DOHH2 (cell line): ENCODE results near the gene PRKN.

Source experiments
- EZH2phosphoT487 ChIP-seq: fragments of 200-600 bp; sonication (generic); IDR thresholded peaks from 2 replicates; pipeline ENCODE4 v1.6.1; 2017; ENCODE audit warnings: borderline replicate concordance, mild to moderate bottlenecking, antibody characterized with exemption, low read length, moderate library complexity, mixed read lengths
- TF ChIP-seq, protein P1 (sequence below): fragments of 200-600 bp; sonication (generic); IDR thresholded peaks from one replicate; pipeline ENCODE4 v1.5.1; 2014; ENCODE audit warnings: antibody characterized with exemption, mild to moderate bottlenecking, low read depth, low read length; ENCODE audit not compliant: poor library complexity, severe bottlenecking

DNA sequence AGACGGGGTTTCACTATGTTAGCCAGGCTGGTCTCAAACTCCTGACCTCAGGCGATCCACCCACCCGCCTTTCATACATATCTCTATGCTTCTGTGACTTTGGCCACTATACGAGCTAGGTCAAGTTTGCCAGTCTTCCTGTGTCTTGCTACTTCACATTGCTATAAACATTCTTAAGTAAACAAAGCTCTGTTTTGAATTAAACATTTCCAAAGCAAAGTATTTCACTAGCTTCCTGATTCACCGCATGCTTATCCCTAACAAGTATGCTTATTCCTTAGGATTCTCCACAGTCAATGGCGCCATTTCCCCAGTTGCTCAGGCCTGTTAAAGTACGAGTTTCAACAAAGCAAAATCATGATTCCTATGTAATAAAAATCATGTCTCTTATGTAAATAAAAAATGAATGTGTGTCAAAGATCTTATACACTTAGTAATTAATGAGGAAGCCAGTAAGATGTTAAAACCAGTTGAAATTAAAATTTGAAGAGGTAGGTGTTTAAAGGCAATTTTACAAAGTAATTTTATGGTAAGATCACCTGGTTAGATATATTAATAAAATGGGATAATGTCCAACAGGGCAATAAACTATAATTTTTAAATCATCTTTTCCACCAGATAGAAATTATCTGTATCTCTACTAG is 88.5 kb downstream of the PRKN start:
- TF ChIP-seq, protein P1, sequence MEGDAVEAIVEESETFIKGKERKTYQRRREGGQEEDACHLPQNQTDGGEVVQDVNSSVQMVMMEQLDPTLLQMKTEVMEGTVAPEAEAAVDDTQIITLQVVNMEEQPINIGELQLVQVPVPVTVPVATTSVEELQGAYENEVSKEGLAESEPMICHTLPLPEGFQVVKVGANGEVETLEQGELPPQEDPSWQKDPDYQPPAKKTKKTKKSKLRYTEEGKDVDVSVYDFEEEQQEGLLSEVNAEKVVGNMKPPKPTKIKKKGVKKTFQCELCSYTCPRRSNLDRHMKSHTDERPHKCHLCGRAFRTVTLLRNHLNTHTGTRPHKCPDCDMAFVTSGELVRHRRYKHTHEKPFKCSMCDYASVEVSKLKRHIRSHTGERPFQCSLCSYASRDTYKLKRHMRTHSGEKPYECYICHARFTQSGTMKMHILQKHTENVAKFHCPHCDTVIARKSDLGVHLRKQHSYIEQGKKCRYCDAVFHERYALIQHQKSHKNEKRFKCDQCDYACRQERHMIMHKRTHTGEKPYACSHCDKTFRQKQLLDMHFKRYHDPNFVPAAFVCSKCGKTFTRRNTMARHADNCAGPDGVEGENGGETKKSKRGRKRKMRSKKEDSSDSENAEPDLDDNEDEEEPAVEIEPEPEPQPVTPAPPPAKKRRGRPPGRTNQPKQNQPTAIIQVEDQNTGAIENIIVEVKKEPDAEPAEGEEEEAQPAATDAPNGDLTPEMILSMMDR: no peak
- TF ChIP-seq EZH2phosphoT487: no peak
